Spinal cord (tissue), 10 donors: Measurements from ENCODE around the gene ZNF263. TPM values are rescaled to one million over a fixed set of nuclear protein-coding genes. Genes with fewer than 3 reads are reported as not detected.

Source experiments
- DNase-seq, 6 donors: peaks; one replicate each; pipeline versions ENCODE4 v3.0.0 to v3.0.0-alpha.2; 2013 to 2015; ENCODE audit warnings: low spot score in 6 of 6, low read depth in 4 of 6
- H3K27ac ChIP-seq: one replicate; pipeline ENCODE4 v1.5.1; 2013; ENCODE audit warnings: low read depth, low read length, control low read depth
- H3K27me3 ChIP-seq: one replicate; pipeline ENCODE4 v1.6.1; 2013; ENCODE audit warnings: low read length; ENCODE audit not compliant: control insufficient read depth, insufficient read depth
- H3K36me3 ChIP-seq: one replicate; pipeline ENCODE4 v1.6.1; 2013; ENCODE audit warnings: low read length; ENCODE audit not compliant: control insufficient read depth, insufficient read depth
- H3K4me1 ChIP-seq: one replicate; pipeline ENCODE4 v1.6.1; 2013; ENCODE audit warnings: low read length; ENCODE audit not compliant: control insufficient read depth, insufficient read depth
- H3K4me3 ChIP-seq: one replicate; pipeline ENCODE4 v1.5.1; 2013; ENCODE audit warnings: low read depth, low read length, control low read depth
- H3K9me3 ChIP-seq: one replicate; pipeline ENCODE4 v1.6.1; 2013; ENCODE audit warnings: low read length; ENCODE audit not compliant: control insufficient read depth, insufficient read depth
- WGBS: methylation state at CpG from one replicate; pipeline ENCODE4 v1.1.5; 2013; ENCODE audit warnings: missing lambda C conversion rate; ENCODE audit not compliant: insufficient coverage; 5-methylcytosine and 5-hydroxymethylcytosine counted together
- polyA plus RNA-seq, 2 donors: library from polyadenylated mRNA; unstranded; fragments of 120-200 nt; gene quantifications; one replicate each; pipeline ENCODE4 v1.2.1, GENCODE V29; 2013; ENCODE audit not compliant: insufficient read length in 2 of 2
- total RNA-seq, 2 donors: library from RNA; depleted of rRNA in 1 of 2; stranded (reverse); fragments of 120-200 nt in 1 of 2; fragments of >200 nt in 1 of 2; gene quantifications; one replicate each; pipeline versions ENCODE4 v1.2.3 to v1.2.4, GENCODE V29; 2013 to 2014
- donor health status: healthy.

ZNF263 gene
- total and polyA plus RNA-seq, 4 donors = 30.0 to 44.8 (median 32.3) TPM

- peak within 1 kb of the TSS; percentile 95 for H3K27ac ChIP-seq
- H3K9me3 ChIP-seq = peaks cover 6% of the 10 kb centered on the region
- peak within 1 kb of the TSS; percentile 88 for H3K4me3 ChIP-seq
- no peaks in the 10 kb centered on the region for H3K27me3 ChIP-seq
- H3K36me3 ChIP-seq = peaks cover 34% of the 10 kb centered on the region
- under 1% methylated on average over 103 of the region's 103 CpGs for WGBS
- peaks cover 5% of the 10 kb centered on the region for H3K4me1 ChIP-seq
- peak; percentile 84 to 99 (median 92) for DNase-seq
These were observed 22.1 kb downstream of the ZNF263 start, which contains the start of the genes TIGD7 and ZNF75A for GRCh38 chr16:3305109-3306068. TIGD7 (minus strand) TSS chr16:3305430; CDS start chr16:3300614, 4,816 bp downstream. ZNF75A (plus strand) TSS chr16:3305497; CDS start chr16:3308429, 2,932 bp downstream.

DNA sequence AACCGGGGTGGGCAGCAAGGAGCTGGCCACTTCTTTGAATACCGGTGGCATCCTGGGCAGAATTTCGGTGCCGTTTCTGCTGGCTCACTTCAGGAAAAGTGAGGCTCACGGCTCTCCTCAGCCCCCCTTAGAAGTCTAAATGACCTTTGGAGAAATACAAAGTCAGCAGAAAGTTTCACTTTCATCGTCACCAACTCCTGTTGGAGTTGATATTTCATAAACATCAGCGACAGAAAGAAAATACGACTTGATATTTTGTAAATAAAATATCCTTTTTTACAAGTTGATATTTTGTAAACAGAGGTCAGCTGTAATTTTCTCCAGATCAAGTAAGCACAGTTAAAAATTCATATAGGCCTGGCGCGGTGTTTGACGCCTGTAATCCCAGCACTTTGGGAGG, 22.8 kb downstream of the ZNF263 start:
- 54% methylated on average over 7 of the region's 11 CpGs for WGBS
- Histone ChIP-seq H3K36me3 (peaks cover 35% of the 10 kb centered on the region), H3K4me3 (peak overlapping the region; percentile 88), H3K27ac (peak overlapping the region; percentile 95), H3K9me3 (peaks cover 6% of the 10 kb centered on the region), H3K27me3 (no peaks in the 10 kb centered on the region), H3K4me1 (peaks cover 5% of the 10 kb centered on the region)
- no peak for DNase-seq

- peaks cover 17% of the 10 kb centered on the region for H3K9me3 ChIP-seq
These were observed 28.2 kb downstream of the ZNF263 start for GRCh38 chr16:3311496-3311895.

GRCh38 chr16:3317315-3317999, 34.2 kb downstream of the ZNF263 start:
- DNase-seq = peak in 1 of 6 donors; percentile 5
- Histone ChIP-seq H3K36me3 (peaks cover 27% of the 10 kb centered on the region), H3K9me3 (peaks cover 34% of the 10 kb centered on the region), H3K4me1 (no peaks in the 10 kb centered on the region), H3K27me3 (no peaks in the 10 kb centered on the region), H3K4me3 (no peak overlapping the region), H3K27ac (no peak overlapping the region)
- 100% methylated on average over 2 of the region's 3 CpGs for WGBS

More at GRCh38 chr16:3311496-3311895, 28.2 kb downstream of the ZNF263 start:
- WGBS = 100% methylated on average over 2 of the region's 4 CpGs
- no peaks in the 10 kb centered on the region for H3K27me3 ChIP-seq
- DNase-seq = no peak
- no peak overlapping the region for H3K27ac ChIP-seq
- peaks cover 50% of the 10 kb centered on the region for H3K36me3 ChIP-seq
- peaks cover 2% of the 10 kb centered on the region for H3K4me1 ChIP-seq
- no peak overlapping the region for H3K4me3 ChIP-seq

DNA sequence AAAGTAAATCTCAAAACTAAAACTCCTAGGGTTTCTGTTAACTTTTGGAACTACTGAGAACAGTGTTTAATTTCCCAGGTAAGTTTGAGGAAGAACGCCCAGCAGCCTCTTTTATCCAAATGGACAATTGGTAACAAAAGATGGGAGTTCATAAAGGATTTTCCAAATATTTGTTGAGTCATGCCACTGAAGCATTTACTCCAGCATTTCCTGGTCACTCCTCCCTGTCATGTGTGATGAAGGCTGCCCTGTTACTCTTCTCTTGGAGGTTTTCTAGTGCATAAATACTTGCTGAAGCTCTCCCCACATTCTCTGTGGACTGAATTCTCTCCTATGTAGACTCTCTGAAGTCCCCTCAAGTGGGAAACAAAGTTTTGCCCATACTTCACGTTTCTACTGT, 38.5 kb downstream of the ZNF263 start:
- no peak overlapping the region for H3K27ac ChIP-seq
- H3K4me1 ChIP-seq = no peaks in the 10 kb centered on the region
- no peaks in the 10 kb centered on the region for H3K27me3 ChIP-seq
- WGBS = 22% methylated on average over 1 of the region's 2 CpGs
- H3K36me3 ChIP-seq = peaks cover 10% of the 10 kb centered on the region
- no peak overlapping the region for H3K4me3 ChIP-seq
- DNase-seq = no peak
- peaks cover 20% of the 10 kb centered on the region for H3K9me3 ChIP-seq

DNA sequence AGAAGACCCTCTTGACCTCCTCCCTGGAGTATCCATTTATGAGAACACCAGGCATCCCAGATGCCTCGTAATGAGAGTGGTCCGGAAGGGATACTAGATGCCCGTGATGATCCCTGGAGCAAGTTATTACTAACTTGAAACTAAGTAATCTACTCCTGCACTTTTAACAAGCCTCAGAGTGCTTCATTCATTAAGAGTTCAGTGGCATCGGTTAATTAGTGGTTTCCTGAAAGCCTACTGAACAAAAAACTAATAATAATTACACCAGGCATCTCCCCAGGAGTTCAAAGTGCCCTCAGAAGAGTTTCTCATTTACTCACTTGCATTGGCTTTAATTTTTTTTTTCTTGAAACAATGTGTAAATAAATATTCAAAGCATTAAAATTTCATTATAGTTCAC, 44.2 kb downstream of the ZNF263 start:
- DNase-seq = no peak
- H3K4me3 ChIP-seq = no peak overlapping the region
- H3K36me3 ChIP-seq = no peaks in the 10 kb centered on the region
- no peaks in the 10 kb centered on the region for H3K4me1 ChIP-seq
- no peaks in the 10 kb centered on the region for H3K9me3 ChIP-seq
- H3K27me3 ChIP-seq = no peaks in the 10 kb centered on the region
- WGBS = 80% methylated on average over 1 of the region's 4 CpGs
- no peak overlapping the region for H3K27ac ChIP-seq

- 71% methylated on average over 1 of the region's 3 CpGs for WGBS
- H3K27me3 ChIP-seq = no peaks in the 10 kb centered on the region
- DNase-seq = no peak
- H3K4me3 ChIP-seq = no peak overlapping the region
- H3K36me3 ChIP-seq = no peaks in the 10 kb centered on the region
- no peak overlapping the region for H3K27ac ChIP-seq
- H3K4me1 ChIP-seq = no peaks in the 10 kb centered on the region
- H3K9me3 ChIP-seq = no peaks in the 10 kb centered on the region
These were observed 44.8 kb downstream of the ZNF263 start for GRCh38 chr16:3328104-3328503.

DNA sequence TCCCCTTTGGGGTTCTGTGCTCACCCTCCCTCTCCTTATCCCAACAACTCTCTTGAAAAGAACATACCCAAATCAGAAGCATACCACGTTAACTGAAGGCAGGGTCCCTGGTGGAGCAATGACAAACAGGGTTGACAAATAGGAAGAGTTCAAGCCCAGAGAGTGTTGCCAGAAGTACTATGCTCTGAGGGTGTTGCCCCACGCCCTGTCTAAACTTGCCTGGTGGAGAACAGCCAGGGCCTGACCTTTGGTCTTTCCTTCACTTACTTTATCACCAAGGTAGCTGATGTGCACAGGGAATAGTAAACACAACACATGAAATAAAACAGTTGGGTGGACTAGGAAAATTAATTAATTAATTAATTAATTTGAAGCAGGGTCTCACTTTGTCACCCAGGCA, 45.4 kb downstream of the ZNF263 start:
- H3K4me1 ChIP-seq = no peaks in the 10 kb centered on the region
- no peaks in the 10 kb centered on the region for H3K9me3 ChIP-seq
- no peak overlapping the region for H3K27ac ChIP-seq
- DNase-seq = no peak
- H3K27me3 ChIP-seq = no peaks in the 10 kb centered on the region
- H3K36me3 ChIP-seq = no peaks in the 10 kb centered on the region
- 60% methylated on average over 1 of the region's 2 CpGs for WGBS
- H3K4me3 ChIP-seq = no peak overlapping the region
